Sigmoid colon (tissue), 4 donors: ENCODE measurements around the gene PIK3C2G.

Experiments used
- POLR2AphosphoS5 ChIP-seq, 4 donors: sonication (generic); formaldehyde crosslinking; IDR thresholded peaks; one replicate each; pipeline ENCODE4 v1.6.1; 2017; ENCODE audit warnings: antibody characterized with exemption in 4 of 4
- TF ChIP-seq, protein P1 (sequence below), 4 experiments: fragments of 450-650 bp in 3 of 4; fragments of 200-600 bp in 1 of 4; IDR thresholded peaks; one replicate each; pipeline ENCODE4 v1.5.1; 2016 to 2019; ENCODE audit warnings: antibody characterized with exemption in 4 of 4, mild to moderate bottlenecking in 3 of 4, moderate library complexity in 2 of 4

DNA sequence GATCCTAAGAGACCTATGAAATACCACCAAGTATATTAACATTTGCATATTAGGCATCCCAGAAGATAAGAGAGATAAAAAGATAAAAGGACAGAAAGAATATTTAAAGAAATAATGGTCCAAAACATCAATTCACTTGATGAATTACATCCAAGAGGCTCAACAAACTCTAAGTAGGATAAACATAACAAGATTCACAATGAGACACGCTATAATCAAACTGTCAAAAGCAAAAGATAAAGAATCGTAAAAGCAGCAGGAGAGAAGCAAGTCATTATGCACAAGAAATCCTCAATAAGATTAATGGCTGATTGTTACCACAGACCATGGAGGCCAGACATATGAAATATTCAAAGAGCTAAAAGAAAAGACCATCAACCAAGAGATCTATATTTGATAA, 396.9 kb downstream of the PIK3C2G start:
- TF ChIP-seq, protein P1, sequence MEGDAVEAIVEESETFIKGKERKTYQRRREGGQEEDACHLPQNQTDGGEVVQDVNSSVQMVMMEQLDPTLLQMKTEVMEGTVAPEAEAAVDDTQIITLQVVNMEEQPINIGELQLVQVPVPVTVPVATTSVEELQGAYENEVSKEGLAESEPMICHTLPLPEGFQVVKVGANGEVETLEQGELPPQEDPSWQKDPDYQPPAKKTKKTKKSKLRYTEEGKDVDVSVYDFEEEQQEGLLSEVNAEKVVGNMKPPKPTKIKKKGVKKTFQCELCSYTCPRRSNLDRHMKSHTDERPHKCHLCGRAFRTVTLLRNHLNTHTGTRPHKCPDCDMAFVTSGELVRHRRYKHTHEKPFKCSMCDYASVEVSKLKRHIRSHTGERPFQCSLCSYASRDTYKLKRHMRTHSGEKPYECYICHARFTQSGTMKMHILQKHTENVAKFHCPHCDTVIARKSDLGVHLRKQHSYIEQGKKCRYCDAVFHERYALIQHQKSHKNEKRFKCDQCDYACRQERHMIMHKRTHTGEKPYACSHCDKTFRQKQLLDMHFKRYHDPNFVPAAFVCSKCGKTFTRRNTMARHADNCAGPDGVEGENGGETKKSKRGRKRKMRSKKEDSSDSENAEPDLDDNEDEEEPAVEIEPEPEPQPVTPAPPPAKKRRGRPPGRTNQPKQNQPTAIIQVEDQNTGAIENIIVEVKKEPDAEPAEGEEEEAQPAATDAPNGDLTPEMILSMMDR (IDR thresholded peaks at IDR 0.05) = no peak
- TF ChIP-seq POLR2AphosphoS5 (IDR thresholded peaks at IDR 0.05) = no peak
